HepG2 (cell line): ENCODE data around the gene NUP153. TPM values are rescaled to one million over a fixed set of nuclear protein-coding genes. Genes with fewer than 3 reads are reported as not detected.

Experiments used
- BCL6 ChIP-seq: IDR thresholded peaks from 2 replicates; pipeline ENCODE4 v1.6.1; 2016; ENCODE audit warnings: missing genetic modification reagents, missing compliant biosample characterization
- DNMT1 ChIP-seq: sonication (generic); formaldehyde crosslinking; IDR thresholded peaks from 2 replicates; pipeline ENCODE4 v1.5.1; 2020; ENCODE audit warnings: mild to moderate bottlenecking, missing genetic modification reagents
- FOSL2 ChIP-seq: sonication (generic); formaldehyde crosslinking; IDR thresholded peaks from 2 replicates; pipeline ENCODE4 v1.4.0; 2020; ENCODE audit warnings: missing genetic modification reagents
- FOXC1 ChIP-seq: sonication (generic); formaldehyde crosslinking; IDR thresholded peaks from 2 replicates; pipeline ENCODE4 v1.8.0; 2022; ENCODE audit warnings: mild to moderate bottlenecking, missing genetic modification reagents, borderline replicate concordance
- HNRNPK ChIP-seq: fragments of 200-400 bp; formaldehyde crosslinking; IDR thresholded peaks from 2 replicates; pipeline ENCODE4 v1.6.1; 2018; ENCODE audit warnings: low read length, low read depth, moderate library complexity, mild to moderate bottlenecking; ENCODE audit not compliant: poor library complexity, severe bottlenecking
- PRMT3 ChIP-seq: sonication (generic); formaldehyde crosslinking; IDR thresholded peaks from 2 replicates; pipeline ENCODE4 v1.8.1; 2022; ENCODE audit warnings: low read depth, mild to moderate bottlenecking, moderate library complexity, missing genetic modification reagents, borderline replicate concordance
- PTBP1 ChIP-seq: fragments of 200-400 bp; formaldehyde crosslinking; IDR thresholded peaks from 2 replicates; pipeline ENCODE4 v1.6.1; 2018; ENCODE audit warnings: low read length, low read depth; ENCODE audit not compliant: poor library complexity, severe bottlenecking
- REXO4 ChIP-seq: sonication (generic); formaldehyde crosslinking; IDR thresholded peaks from 2 replicates; pipeline ENCODE4 v1.8.0; 2022; ENCODE audit warnings: missing genetic modification reagents, mild to moderate bottlenecking, borderline replicate concordance
- STAT5B ChIP-seq: sonication (generic); formaldehyde crosslinking; IDR thresholded peaks from 2 replicates; pipeline ENCODE4 v1.4.0; 2020; ENCODE audit warnings: missing genetic modification reagents
- ZNF496 ChIP-seq: sonication (generic); formaldehyde crosslinking; IDR thresholded peaks from 2 replicates; pipeline ENCODE4 v1.8.1; 2023; ENCODE audit warnings: mild to moderate bottlenecking, moderate library complexity, missing genetic modification reagents; ENCODE audit not compliant: insufficient replicate concordance
- ZNF614 ChIP-seq: IDR thresholded peaks from 2 replicates; pipeline ENCODE4 v1.6.1; 2018; ENCODE audit warnings: missing biosample characterization, missing genetic modification reagents, inconsistent platforms, borderline replicate concordance
- polyA plus RNA-seq, 8 experiments: library from polyadenylated mRNA; depleted of rRNA in 3 of 8; stranded (reverse) in 7 of 8; unstranded in 1 of 8; fragments of >200 nt; fragmentation: Illumina TruSeq in 4 of 8; extraction: Trizol in 4 of 8; gene quantifications; 2 replicates each; pipeline versions ENCODE4 v1.2.1 to v1.2.3, GENCODE V29; 2011 to 2016; ENCODE audit warnings: low read depth in 4 of 8, missing spikeins in 1 of 8, mixed read lengths in 1 of 8; ENCODE audit not compliant: insufficient read depth in 1 of 8
- total RNA-seq, 5 experiments: library from RNA; depleted of rRNA; stranded (reverse); fragments of >200 nt; fragmentation: Illumina TruSeq; extraction: Trizol; gene quantifications; 2 replicates each; pipeline ENCODE4 v1.2.3, GENCODE V29; 2016; ENCODE audit warnings: low read depth in 1 of 5
- TF ChIP-seq, protein P1 (sequence below): fragments of 450-650 bp; IDR thresholded peaks from 2 replicates; pipeline ENCODE4 v1.6.1; 2017
- TF ChIP-seq, protein P2 (sequence below): sonication (generic); formaldehyde crosslinking; IDR thresholded peaks from 2 replicates; pipeline ENCODE4 v1.4.0; 2020; ENCODE audit warnings: missing genetic modification reagents
- TF ChIP-seq, protein P3 (sequence below): sonication (generic); formaldehyde crosslinking; IDR thresholded peaks from 2 replicates; pipeline ENCODE4 v1.4.0; 2020; ENCODE audit warnings: missing genetic modification reagents
- TF ChIP-seq, protein P4 (sequence below): IDR thresholded peaks from 2 replicates; pipeline ENCODE4 v1.6.1; 2012; ENCODE audit warnings: low read depth, low read length, improper control_type of control experiment
- TF ChIP-seq, protein P5 (sequence below): sonication (generic); formaldehyde crosslinking; IDR thresholded peaks from 2 replicates; pipeline ENCODE4 v1.5.0; 2020; ENCODE audit warnings: mild to moderate bottlenecking, missing genetic modification reagents

Gene NUP153
- total and polyA plus RNA-seq, 2 of the 13 experiments (the other 11 are each of a cell fraction or from before 2014, with no cell fraction given): 29.8 to 55.2 TPM

DNA sequence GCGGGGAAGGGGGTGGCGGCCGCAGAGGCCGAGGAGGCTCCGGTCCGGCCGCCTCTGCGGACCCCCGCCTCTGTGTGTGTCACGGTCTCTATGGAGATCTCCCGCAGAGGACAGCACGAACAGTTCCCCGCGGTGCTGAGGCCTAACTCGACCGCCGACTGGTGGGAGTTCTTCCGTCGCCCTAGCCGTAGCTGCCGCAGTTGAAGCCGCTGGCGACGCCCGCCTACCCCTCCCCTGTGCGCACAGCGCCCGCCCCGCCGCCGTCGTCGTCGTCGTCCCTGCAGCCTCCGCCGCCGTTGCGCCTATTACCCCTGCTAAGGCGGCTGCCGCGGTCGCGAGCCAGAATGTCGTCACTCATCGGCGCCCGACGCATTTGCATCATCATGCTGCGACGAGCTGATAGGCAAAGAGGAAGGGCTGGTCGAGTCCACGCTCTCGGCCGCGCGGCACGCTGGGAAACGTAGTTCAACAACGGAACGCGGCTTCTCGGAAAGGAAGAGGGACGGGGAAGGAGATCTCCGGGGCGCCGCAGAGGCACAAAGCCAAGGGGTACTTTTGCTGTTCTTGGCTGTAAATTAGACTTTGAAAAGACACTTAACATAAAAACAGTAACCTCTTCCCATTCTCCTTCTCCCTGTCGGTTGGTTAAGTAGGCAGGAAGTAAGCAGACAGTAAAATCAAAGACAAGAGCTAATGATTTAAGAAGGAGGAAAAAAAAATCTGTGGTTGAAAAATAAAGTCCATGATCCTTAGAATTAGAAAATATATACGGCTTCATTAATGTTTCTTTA, at the start of gene NUP153 (continued):
- TF ChIP-seq, protein P1, sequence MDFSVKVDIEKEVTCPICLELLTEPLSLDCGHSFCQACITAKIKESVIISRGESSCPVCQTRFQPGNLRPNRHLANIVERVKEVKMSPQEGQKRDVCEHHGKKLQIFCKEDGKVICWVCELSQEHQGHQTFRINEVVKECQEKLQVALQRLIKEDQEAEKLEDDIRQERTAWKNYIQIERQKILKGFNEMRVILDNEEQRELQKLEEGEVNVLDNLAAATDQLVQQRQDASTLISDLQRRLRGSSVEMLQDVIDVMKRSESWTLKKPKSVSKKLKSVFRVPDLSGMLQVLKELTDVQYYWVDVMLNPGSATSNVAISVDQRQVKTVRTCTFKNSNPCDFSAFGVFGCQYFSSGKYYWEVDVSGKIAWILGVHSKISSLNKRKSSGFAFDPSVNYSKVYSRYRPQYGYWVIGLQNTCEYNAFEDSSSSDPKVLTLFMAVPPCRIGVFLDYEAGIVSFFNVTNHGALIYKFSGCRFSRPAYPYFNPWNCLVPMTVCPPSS: no peak
- TF ChIP-seq FOXC1 (CRISPR knock-in tag): peak; percentile 94
- TF ChIP-seq PTBP1: peak; percentile 44
- TF ChIP-seq, protein P2, sequence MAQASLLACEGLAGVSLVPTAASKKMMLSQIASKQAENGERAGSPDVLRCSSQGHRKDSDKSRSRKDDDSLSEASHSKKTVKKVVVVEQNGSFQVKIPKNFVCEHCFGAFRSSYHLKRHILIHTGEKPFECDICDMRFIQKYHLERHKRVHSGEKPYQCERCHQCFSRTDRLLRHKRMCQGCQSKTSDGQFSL (CRISPR knock-in tag): no peak; the same call in none of the 2 replicates
- peak; percentile 34 for TF ChIP-seq HNRNPK
- no peak; the same call in 1 of the 2 replicates for TF ChIP-seq ZNF614 (CRISPR knock-in tag)
- TF ChIP-seq DNMT1 (CRISPR knock-in tag): no peak
- TF ChIP-seq PRMT3 (CRISPR knock-in tag): no peak
- TF ChIP-seq, protein P3, sequence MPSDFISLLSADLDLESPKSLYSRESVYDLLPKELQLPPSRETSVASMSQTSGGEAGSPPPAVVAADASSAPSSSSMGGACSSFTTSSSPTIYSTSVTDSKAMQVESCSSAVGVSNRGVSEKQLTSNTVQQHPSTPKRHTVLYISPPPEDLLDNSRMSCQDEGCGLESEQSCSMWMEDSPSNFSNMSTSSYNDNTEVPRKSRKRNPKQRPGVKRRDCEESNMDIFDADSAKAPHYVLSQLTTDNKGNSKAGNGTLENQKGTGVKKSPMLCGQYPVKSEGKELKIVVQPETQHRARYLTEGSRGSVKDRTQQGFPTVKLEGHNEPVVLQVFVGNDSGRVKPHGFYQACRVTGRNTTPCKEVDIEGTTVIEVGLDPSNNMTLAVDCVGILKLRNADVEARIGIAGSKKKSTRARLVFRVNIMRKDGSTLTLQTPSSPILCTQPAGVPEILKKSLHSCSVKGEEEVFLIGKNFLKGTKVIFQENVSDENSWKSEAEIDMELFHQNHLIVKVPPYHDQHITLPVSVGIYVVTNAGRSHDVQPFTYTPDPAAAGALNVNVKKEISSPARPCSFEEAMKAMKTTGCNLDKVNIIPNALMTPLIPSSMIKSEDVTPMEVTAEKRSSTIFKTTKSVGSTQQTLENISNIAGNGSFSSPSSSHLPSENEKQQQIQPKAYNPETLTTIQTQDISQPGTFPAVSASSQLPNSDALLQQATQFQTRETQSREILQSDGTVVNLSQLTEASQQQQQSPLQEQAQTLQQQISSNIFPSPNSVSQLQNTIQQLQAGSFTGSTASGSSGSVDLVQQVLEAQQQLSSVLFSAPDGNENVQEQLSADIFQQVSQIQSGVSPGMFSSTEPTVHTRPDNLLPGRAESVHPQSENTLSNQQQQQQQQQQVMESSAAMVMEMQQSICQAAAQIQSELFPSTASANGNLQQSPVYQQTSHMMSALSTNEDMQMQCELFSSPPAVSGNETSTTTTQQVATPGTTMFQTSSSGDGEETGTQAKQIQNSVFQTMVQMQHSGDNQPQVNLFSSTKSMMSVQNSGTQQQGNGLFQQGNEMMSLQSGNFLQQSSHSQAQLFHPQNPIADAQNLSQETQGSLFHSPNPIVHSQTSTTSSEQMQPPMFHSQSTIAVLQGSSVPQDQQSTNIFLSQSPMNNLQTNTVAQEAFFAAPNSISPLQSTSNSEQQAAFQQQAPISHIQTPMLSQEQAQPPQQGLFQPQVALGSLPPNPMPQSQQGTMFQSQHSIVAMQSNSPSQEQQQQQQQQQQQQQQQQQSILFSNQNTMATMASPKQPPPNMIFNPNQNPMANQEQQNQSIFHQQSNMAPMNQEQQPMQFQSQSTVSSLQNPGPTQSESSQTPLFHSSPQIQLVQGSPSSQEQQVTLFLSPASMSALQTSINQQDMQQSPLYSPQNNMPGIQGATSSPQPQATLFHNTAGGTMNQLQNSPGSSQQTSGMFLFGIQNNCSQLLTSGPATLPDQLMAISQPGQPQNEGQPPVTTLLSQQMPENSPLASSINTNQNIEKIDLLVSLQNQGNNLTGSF (CRISPR knock-in tag): peak; percentile 85; the same call in 1 of the 2 replicates
- TF ChIP-seq, protein P4, sequence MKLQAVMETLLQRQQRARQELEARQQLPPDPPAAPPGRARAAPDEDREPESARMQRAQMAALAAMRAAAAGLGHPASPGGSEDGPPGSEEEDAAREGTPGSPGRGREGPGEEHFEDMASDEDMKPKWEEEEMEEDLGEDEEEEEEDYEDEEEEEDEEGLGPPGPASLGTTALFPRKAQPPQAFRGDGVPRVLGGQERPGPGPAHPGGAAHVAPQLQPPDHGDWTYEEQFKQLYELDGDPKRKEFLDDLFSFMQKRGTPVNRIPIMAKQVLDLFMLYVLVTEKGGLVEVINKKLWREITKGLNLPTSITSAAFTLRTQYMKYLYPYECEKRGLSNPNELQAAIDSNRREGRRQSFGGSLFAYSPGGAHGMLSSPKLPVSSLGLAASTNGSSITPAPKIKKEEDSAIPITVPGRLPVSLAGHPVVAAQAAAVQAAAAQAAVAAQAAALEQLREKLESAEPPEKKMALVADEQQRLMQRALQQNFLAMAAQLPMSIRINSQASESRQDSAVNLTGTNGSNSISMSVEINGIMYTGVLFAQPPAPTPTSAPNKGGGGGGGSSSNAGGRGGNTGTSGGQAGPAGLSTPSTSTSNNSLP: peak; percentile 68; the same call in 1 of the 2 replicates
- peak; percentile 68; the same call in 1 of the 2 replicates for TF ChIP-seq BCL6 (CRISPR knock-in tag)
- TF ChIP-seq REXO4: no peak; the same call in 1 of the 2 replicates
- TF ChIP-seq, protein P5, sequence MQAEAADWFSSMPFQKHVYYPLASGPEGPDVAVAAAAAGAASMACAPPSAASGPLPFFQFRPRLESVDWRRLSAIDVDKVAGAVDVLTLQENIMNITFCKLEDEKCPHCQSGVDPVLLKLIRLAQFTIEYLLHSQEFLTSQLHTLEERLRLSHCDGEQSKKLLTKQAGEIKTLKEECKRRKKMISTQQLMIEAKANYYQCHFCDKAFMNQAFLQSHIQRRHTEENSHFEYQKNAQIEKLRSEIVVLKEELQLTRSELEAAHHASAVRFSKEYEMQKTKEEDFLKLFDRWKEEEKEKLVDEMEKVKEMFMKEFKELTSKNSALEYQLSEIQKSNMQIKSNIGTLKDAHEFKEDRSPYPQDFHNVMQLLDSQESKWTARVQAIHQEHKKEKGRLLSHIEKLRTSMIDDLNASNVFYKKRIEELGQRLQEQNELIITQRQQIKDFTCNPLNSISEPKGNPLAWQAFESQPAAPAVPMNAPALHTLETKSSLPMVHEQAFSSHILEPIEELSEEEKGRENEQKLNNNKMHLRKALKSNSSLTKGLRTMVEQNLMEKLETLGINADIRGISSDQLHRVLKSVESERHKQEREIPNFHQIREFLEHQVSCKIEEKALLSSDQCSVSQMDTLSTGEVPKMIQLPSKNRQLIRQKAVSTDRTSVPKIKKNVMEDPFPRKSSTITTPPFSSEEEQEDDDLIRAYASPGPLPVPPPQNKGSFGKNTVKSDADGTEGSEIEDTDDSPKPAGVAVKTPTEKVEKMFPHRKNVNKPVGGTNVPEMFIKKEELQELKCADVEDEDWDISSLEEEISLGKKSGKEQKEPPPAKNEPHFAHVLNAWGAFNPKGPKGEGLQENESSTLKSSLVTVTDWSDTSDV (CRISPR knock-in tag): no peak
- no peak for TF ChIP-seq ZNF496 (CRISPR knock-in tag)
- 0 out of 2 replicates have a peak, but pooled peaks have one; percentile 60 for TF ChIP-seq STAT5B (CRISPR knock-in tag)
- TF ChIP-seq FOSL2: peak; percentile 87
